ENCODE results near the gene HOMER1.
A peak's percentile ranks its signal among the peaks of the same experiment; 100 is the strongest.
"Not testable (repeated sequence)": the region's sequence is repeated elsewhere in the genome, so short reads cannot be mapped to it uniquely, and the experiment has no call there.

The HOMER1 gene

GRCh38 chr5:79416499-79416898 is 97.4 kb downstream of the HOMER1 start:
- peak; percentile 7 for DNase-seq (ENCODE audit: low spot score)

- DNase-seq (ENCODE audit: low spot score), result no peak
These were observed 100.8 kb downstream of the HOMER1 start for GRCh38 chr5:79413112-79413511.

GRCh38 chr5:79408028-79408427 is 105.9 kb downstream of the HOMER1 start:
- no peak for DNase-seq (ENCODE audit: low spot score)

GRCh38 chr5:79407591-79407990 is 106.3 kb downstream of the HOMER1 start:
- DNase-seq (ENCODE audit: low spot score), result no peak

GRCh38 chr5:79401216-79401615 is 112.7 kb downstream of the HOMER1 start:
- no peak for DNase-seq (ENCODE audit: low spot score)

- DNase-seq (ENCODE audit: low spot score), result no peak
These were observed 114.9 kb downstream of the HOMER1 start for GRCh38 chr5:79399046-79399445.

GRCh38 chr5:79397080-79397479 is 116.9 kb downstream of the HOMER1 start:
- no peak for DNase-seq (ENCODE audit: low spot score)

GRCh38 chr5:79396265-79396664 is 117.7 kb downstream of the HOMER1 start:
- DNase-seq (ENCODE audit: low spot score), result no peak

- no peak for DNase-seq (ENCODE audit: low spot score)
These were observed 118.6 kb downstream of the HOMER1 start for GRCh38 chr5:79395296-79395695.

- no peak for DNase-seq (ENCODE audit: low spot score)
These were observed 121.2 kb downstream of the HOMER1 start for GRCh38 chr5:79392776-79393175.

GRCh38 chr5:79386679-79387078 is 127.3 kb downstream of the HOMER1 start:
- no peak for DNase-seq (ENCODE audit: low spot score)

GRCh38 chr5:79385126-79385525 is 128.8 kb downstream of the HOMER1 start:
- DNase-seq (ENCODE audit: low spot score), result not testable (repeated sequence)

GRCh38 chr5:79378510-79379186 is 135.3 kb downstream of the HOMER1 start:
- no peak for DNase-seq (ENCODE audit: low spot score)

GRCh38 chr5:79357398-79357797 is 156.5 kb downstream of the HOMER1 start:
- no peak for DNase-seq (ENCODE audit: low spot score)

GRCh38 chr5:79349881-79350280 is 164.1 kb downstream of the HOMER1 start:
- DNase-seq (ENCODE audit: low spot score), result no peak

GRCh38 chr5:79349047-79349446 is 164.9 kb downstream of the HOMER1 start:
- DNase-seq (ENCODE audit: low spot score), result no peak

GRCh38 chr5:79346420-79346824 is 167.5 kb downstream of the HOMER1 start:
- DNase-seq (ENCODE audit: low spot score), result no peak

GRCh38 chr5:79333852-79334557 is 179.9 kb downstream of the HOMER1 start:
- DNase-seq (ENCODE audit: low spot score), result no peak

GRCh38 chr5:79330071-79330470 is 183.9 kb downstream of the HOMER1 start:
- no peak for DNase-seq (ENCODE audit: low spot score)

GRCh38 chr5:79329453-79329852 is 184.5 kb downstream of the HOMER1 start:
- DNase-seq (ENCODE audit: low spot score), result no peak

Measured in Ammon's horn (tissue), 1 donor.